Right ventricle myocardium inferior (tissue), 1 donor: ENCODE data around the gene FLT1. TPM values are rescaled to one million over a fixed set of nuclear protein-coding genes. Genes with fewer than 3 reads are reported as not detected.
A peak's percentile ranks its signal among the peaks of the same experiment; 100 is the strongest.

Source experiments
- ATAC-seq: fragments of 200-7000 bp; cut with Tn5 transposase; one replicate; pipeline ENCODE4 v1.9.1; 2020; ENCODE audit warnings: mild to moderate bottlenecking, moderate library complexity
- DNase-seq: peaks from one replicate; pipeline ENCODE4 v3.0.0; 2021; ENCODE audit errors: missing footprints
- intact Hi-C: fragments of 100-400 bp; cut with DNase I; formaldehyde crosslinking; loops from one replicate; pipeline ENCODE4 v1.11.0; 2022
- long read RNA-seq: library from polyadenylated mRNA; unstranded; transcript quantifications from one replicate; pipeline ENCODE4 v2.0.0, GENCODE V29; 2021
- total RNA-seq: library from RNA; stranded (reverse); fragmentation: NEBNext Ultra II Directional; extraction: Animal tissue kit (Norgen Biotek cat#: 25700); gene quantifications from one replicate; pipeline ENCODE4 v1.2.1, GENCODE V29; 2021
- donor health status: DM: no; HTN: yes; CAD: no; lungs with severe emphysema.

The FLT1 gene
- total RNA-seq, result 41.0 TPM
- long read RNA-seq, full-length matches to known transcripts, result 1 of 7 reads
- long read RNA-seq, partial matches to known transcripts, result 4 of 7 reads
- long read RNA-seq, other reads (novel, unspliced or antisense), result 2 of 7 reads

GRCh38 chr13:28494778-28495537, at the start of gene FLT1:
FLT1 (minus strand) TSS chr13:28495128; CDS start chr13:28494843, 285 bp downstream.
- ATAC-seq, result peak; percentile 69
- peak; percentile 79 for DNase-seq
- intact Hi-C loops, result loop anchor here (1.0 to 5.0 kb wide), 4 partner anchors 37 to 164 kb away; partner anchors contain the start of gene POMP

GRCh38 chr13:28544026-28544425, 49.1 kb upstream of the FLT1 start:
- DNase-seq (no peak), ATAC-seq (no peak)
- intact Hi-C loops, result no loop called here

GRCh38 chr13:28542804-28543203, 47.9 kb upstream of the FLT1 start:
- intact Hi-C loops, result no loop called here
- ATAC-seq (no peak), DNase-seq (no peak)

- ATAC-seq, result no peak
These were observed 47.0 kb upstream of the FLT1 start for GRCh38 chr13:28541966-28542365.

GRCh38 chr13:28540612-28541011, 45.7 kb upstream of the FLT1 start:
- ATAC-seq (no peak), DNase-seq (no peak)
- intact Hi-C loops, result no loop called here

More at GRCh38 chr13:28541966-28542365, 47.0 kb upstream of the FLT1 start:
- intact Hi-C loops, result no loop called here
- DNase-seq, result no peak

GRCh38 chr13:28539625-28540286, 44.8 kb upstream of the FLT1 start:
- ATAC-seq, result no peak
- intact Hi-C loops, result loop anchor here (5.0 kb wide), 1 partner anchor 48 kb away; no protein-coding TSS in a partner anchor
- no peak for DNase-seq

- intact Hi-C loops, result loop anchor here (5.0 kb wide), 1 partner anchor 48 kb away; no protein-coding TSS in a partner anchor
- DNase-seq, result no peak
- ATAC-seq, result no peak
These were observed 44.0 kb upstream of the FLT1 start for GRCh38 chr13:28538932-28539331.

GRCh38 chr13:28537171-28537570, 42.2 kb upstream of the FLT1 start:
- intact Hi-C loops, result loop anchor here (5.0 kb wide), 1 partner anchor 50 kb away; no protein-coding TSS in a partner anchor
- ATAC-seq (no peak), DNase-seq (no peak)

GRCh38 chr13:28536371-28536770, 41.4 kb upstream of the FLT1 start:
- intact Hi-C loops, result loop anchor here (5.0 kb wide), 1 partner anchor 51 kb away; no protein-coding TSS in a partner anchor

GRCh38 chr13:28535734-28536133, 40.8 kb upstream of the FLT1 start:
- no peak for DNase-seq
- intact Hi-C loops, result loop anchor here (5.0 kb wide), 1 partner anchor 52 kb away; no protein-coding TSS in a partner anchor
- no peak for ATAC-seq

More at GRCh38 chr13:28536371-28536770, 41.4 kb upstream of the FLT1 start:
- no peak for ATAC-seq
- DNase-seq, result no peak

GRCh38 chr13:28534801-28535200, 39.9 kb upstream of the FLT1 start:
- intact Hi-C loops, result loop anchor here (5.0 kb wide), 2 partner anchors 52 to 212 kb away; no protein-coding TSS in a partner anchor
- ATAC-seq, result no peak
- DNase-seq, result no peak

GRCh38 chr13:28534210-28534609, 39.3 kb upstream of the FLT1 start:
- intact Hi-C loops, result loop anchor here (5.0 kb wide), 1 partner anchor 212 kb away; no protein-coding TSS in a partner anchor
- no peak for DNase-seq
- no peak for ATAC-seq

GRCh38 chr13:28533441-28534166, 38.7 kb upstream of the FLT1 start:
- intact Hi-C loops, result loop anchor here (2.0 to 5.0 kb wide), 3 partner anchors 103 to 211 kb away; no protein-coding TSS in a partner anchor
- ATAC-seq (no peak), DNase-seq (no peak)

- no peak for DNase-seq
- ATAC-seq, result no peak
- intact Hi-C loops, result loop anchor here (2.0 to 5.0 kb wide), 3 partner anchors 104 to 211 kb away; no protein-coding TSS in a partner anchor
These were observed 38.2 kb upstream of the FLT1 start for GRCh38 chr13:28533125-28533436.

GRCh38 chr13:28532388-28533124, 37.6 kb upstream of the FLT1 start:
- intact Hi-C loops, result loop anchor here (1.0 to 5.0 kb wide), 4 partner anchors 37 to 210 kb away; partner anchors contain the start of gene FLT1
- peak; percentile 59 for DNase-seq
- peak; percentile 58 for ATAC-seq

GRCh38 chr13:28531845-28532387, 37.0 kb upstream of the FLT1 start:
- ATAC-seq (no peak), DNase-seq (peak; percentile 66)
- intact Hi-C loops, result loop anchor here (1.0 to 5.0 kb wide), 4 partner anchors 37 to 210 kb away; partner anchors contain the start of gene FLT1

GRCh38 chr13:28531077-28531844, 36.3 kb upstream of the FLT1 start:
- ATAC-seq, result peak; percentile 35
- peak; percentile 75 for DNase-seq
- intact Hi-C loops, result loop anchor here (5.0 kb wide), 1 partner anchor 209 kb away; no protein-coding TSS in a partner anchor
